Measurements from ENCODE around the gene BRSK2.

Gene BRSK2

GRCh38 chr11:1402355-1403077 is 12.8 kb downstream of the BRSK2 start:
- TF ChIP-seq, protein P1, sequence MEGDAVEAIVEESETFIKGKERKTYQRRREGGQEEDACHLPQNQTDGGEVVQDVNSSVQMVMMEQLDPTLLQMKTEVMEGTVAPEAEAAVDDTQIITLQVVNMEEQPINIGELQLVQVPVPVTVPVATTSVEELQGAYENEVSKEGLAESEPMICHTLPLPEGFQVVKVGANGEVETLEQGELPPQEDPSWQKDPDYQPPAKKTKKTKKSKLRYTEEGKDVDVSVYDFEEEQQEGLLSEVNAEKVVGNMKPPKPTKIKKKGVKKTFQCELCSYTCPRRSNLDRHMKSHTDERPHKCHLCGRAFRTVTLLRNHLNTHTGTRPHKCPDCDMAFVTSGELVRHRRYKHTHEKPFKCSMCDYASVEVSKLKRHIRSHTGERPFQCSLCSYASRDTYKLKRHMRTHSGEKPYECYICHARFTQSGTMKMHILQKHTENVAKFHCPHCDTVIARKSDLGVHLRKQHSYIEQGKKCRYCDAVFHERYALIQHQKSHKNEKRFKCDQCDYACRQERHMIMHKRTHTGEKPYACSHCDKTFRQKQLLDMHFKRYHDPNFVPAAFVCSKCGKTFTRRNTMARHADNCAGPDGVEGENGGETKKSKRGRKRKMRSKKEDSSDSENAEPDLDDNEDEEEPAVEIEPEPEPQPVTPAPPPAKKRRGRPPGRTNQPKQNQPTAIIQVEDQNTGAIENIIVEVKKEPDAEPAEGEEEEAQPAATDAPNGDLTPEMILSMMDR (IDR thresholded peaks at IDR 0.05; ENCODE audit: control insufficient read depth, insufficient read depth, low read depth, low read length, missing control alignments) = no peak
- no peak for DNase-seq (ENCODE audit: low read depth)
- H3K4me3 ChIP-seq (ENCODE audit: control insufficient read depth, low read depth, low read length) = no peak overlapping the region

DNA sequence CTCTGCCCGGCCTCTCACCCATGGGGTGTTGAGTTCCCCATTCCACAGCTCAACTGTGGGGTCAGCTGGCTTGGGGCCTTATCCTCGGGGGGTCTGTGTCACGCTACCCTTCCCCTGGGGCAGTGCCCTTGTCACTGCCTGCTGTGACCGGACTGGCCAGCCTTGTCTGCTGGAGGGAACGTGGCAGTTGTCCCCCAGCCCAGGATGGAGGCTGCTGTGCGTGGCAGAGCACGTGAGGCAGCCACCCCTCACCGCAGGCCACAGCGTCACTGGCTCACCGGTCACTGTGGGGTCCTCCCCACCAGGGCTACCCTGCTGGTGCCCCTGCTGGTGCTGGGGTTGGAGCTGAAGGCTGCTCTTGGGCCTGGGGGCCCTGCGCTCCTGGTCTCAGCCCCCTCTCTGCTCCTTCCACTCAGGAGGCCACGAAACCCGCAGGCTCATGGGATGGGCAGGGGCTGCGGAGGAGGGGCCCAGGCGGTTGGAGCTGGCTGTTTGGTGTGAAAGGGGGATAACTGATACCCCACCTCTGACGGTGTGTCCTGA is 13.4 kb downstream of the BRSK2 start:
- H3K4me3 ChIP-seq (ENCODE audit: control insufficient read depth, low read depth, low read length) = no peak overlapping the region
- DNase-seq (ENCODE audit: low read depth) = no peak
- TF ChIP-seq, protein P1 (IDR thresholded peaks at IDR 0.05; ENCODE audit: control insufficient read depth, insufficient read depth, low read depth, low read length, missing control alignments) = no peak

GRCh38 chr11:1403721-1404460 is 14.2 kb downstream of the BRSK2 start:
- no peak overlapping the region for H3K4me3 ChIP-seq (ENCODE audit: control insufficient read depth, low read depth, low read length)
- DNase-seq (ENCODE audit: low read depth) = no peak
- TF ChIP-seq, protein P1 (IDR thresholded peaks at IDR 0.05; ENCODE audit: control insufficient read depth, insufficient read depth, low read depth, low read length, missing control alignments) = no peak

DNA sequence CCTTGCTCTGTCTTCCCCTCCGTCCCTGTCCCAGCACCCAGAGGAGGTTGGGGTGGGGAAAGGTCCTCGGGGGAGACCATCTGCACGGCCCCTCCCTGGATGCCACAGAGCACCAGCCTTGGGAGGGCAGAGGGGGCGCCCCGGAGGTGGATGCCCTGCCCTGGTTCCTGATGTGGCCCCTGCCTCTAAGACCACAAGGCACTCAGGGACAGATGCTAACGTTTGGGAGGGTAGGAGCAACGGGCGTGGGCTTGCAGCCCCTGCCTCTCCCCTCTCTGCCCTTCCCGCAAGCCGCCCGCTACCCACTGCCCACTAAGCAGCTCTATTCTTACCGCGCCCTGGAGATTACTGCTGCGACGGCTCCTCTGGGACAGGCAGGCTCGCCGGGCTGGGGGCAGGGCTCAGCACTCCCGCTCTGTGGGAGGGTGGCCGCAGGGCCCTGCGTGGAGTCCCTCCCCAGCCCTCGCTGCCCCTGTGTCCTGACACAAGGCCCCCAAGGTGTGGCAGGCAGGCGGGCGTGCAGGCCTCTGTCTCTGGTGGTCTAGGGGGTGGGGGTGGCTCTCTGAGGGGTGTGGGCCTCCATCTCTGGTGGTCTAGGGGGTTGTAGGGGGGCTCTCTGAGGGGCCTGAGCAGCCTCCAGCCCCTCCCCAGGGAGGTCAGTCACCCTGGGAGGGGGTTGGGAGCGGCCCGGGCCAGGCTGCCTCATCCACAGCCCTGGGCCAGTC is 14.9 kb downstream of the BRSK2 start:
- TF ChIP-seq, protein P1 (IDR thresholded peaks at IDR 0.05; ENCODE audit: control insufficient read depth, insufficient read depth, low read depth, low read length, missing control alignments) = no peak
- no peak for DNase-seq (ENCODE audit: low read depth)
- no peak overlapping the region for H3K4me3 ChIP-seq (ENCODE audit: control insufficient read depth, low read depth, low read length)

DNA sequence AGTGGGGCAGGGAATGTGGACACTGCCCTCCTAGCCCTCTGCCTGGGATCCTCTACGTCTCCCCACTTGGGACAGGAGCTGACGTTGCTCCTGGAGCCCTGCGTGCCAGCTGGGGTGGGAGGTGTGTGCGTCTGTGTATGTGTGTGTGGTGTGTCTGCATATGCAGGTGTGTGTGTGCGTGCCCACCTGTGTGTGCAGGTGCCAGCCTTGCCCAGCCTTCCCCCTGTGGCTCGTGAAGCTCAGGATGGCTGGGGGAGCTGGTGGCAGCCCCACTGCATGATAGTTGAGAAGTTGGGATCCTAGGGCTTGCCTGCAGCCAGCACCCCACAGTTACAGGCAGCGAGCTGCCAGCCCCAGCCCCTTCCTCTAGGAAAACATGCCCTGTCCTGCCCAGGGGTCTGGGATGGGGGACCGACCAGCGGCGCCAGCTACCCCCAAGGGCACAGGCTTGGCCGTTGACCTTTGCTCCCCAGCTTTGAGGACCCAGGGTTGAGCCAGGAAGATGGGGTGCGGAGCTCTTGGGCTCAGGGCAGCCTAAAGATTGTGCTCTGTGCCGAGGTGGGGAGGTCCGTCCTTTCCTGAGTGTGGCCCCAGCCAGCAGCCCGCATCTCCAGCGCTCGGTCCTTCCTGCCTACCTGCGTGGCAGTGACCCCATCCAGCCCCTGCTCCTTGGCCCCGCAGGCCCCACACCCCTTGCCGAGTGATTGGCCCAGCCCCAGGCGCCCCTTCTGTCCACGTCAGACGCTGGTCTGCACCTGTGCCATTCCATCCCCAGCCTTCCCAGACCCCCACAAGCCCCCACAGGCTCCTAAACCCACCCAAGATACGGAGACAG is 15.7 kb downstream of the BRSK2 start:
- no peak for DNase-seq (ENCODE audit: low read depth)
- TF ChIP-seq, protein P1 (IDR thresholded peaks at IDR 0.05; ENCODE audit: control insufficient read depth, insufficient read depth, low read depth, low read length, missing control alignments) = no peak
- no peak overlapping the region for H3K4me3 ChIP-seq (ENCODE audit: control insufficient read depth, low read depth, low read length)
